Naive B cell (primary cell): Measurements from ENCODE around the gene CACNB4. TPM values are rescaled to one million over a fixed set of nuclear protein-coding genes. Genes with fewer than 3 reads are reported as not detected.

Experiments
- polyA plus RNA-seq, 6 donors: library from polyadenylated mRNA; unstranded; fragments of 300-500 nt; fragmentation: Illumina TruSeq; gene quantifications; one replicate each; pipeline ENCODE4 v1.2.3, GENCODE V29; 2021; ENCODE audit warnings: low read depth in 6 of 6

CACNB4 gene
- polyA plus RNA-seq, 6 donors from 2014 or later, result 0.10 to 3.2 TPM; not detected in 4

Other genes starting within 250 kb of the CACNB4 start
- 1 to 10 TPM; 2.8 to 9.8 (median 7.6) TPM for gene STAM2, start 76.7 kb upstream of the CACNB4 start, polyA plus RNA-seq
- 1 to 10 TPM in 1 of 6 donors, under 1 TPM in 5; 0.08 to 1.4 (median 0.61) TPM for gene FMNL2, start 236.1 kb upstream of the CACNB4 start, polyA plus RNA-seq